Sigmoid colon (tissue), 7 donors: ENCODE results near the gene C1QTNF1. TPM values are rescaled to one million over a fixed set of nuclear protein-coding genes. Genes with fewer than 3 reads are reported as not detected.
A peak's percentile ranks its signal among the peaks of the same experiment; 100 is the strongest.

Experiments
- DNase-seq: peaks from one replicate; pipeline ENCODE4 v3.0.0-alpha.2; 2019
- H3K27ac ChIP-seq, 4 donors: fragments of 200-600 bp; sonication (generic); one replicate each; pipeline ENCODE4 v1.5.1; 2016 to 2019; ENCODE audit warnings: mild to moderate bottlenecking in 1 of 4
- H3K27me3 ChIP-seq, 3 donors: fragments of 200-600 bp; sonication (generic); one replicate each; pipeline ENCODE4 v1.5.1; 2019; ENCODE audit warnings: mild to moderate bottlenecking in 1 of 3
- H3K36me3 ChIP-seq, 4 donors: fragments of 200-600 bp; sonication (generic); one replicate each; pipeline ENCODE4 v1.5.1; 2016 to 2019
- H3K4me1 ChIP-seq, 4 donors: fragments of 200-600 bp; sonication (generic); one replicate each; pipeline ENCODE4 v1.5.1; 2017 to 2019
- H3K4me3 ChIP-seq, 4 donors: fragments of 200-600 bp; sonication (generic); one replicate each; pipeline ENCODE4 v1.5.1; 2017 to 2019; ENCODE audit warnings: mild to moderate bottlenecking in 2 of 4, moderate library complexity in 1 of 4
- H3K9me3 ChIP-seq, 4 donors: fragments of 200-600 bp in 3 of 4; sonication (generic) in 3 of 4; one replicate each; pipeline versions ENCODE4 v1.5.1 to v1.6.1; 2013 to 2019
- EP300 ChIP-seq, 4 donors: sonication (generic); formaldehyde crosslinking; IDR thresholded peaks; one replicate each; pipeline ENCODE4 v1.6.1; 2017; ENCODE audit warnings: antibody characterized with exemption in 4 of 4
- POLR2A ChIP-seq, 2 donors: fragments of 450-650 bp; IDR thresholded peaks; one replicate each; pipeline ENCODE4 v1.6.1; 2016; ENCODE audit warnings: antibody characterized with exemption in 2 of 2, mild to moderate bottlenecking in 2 of 2, moderate library complexity in 2 of 2
- POLR2AphosphoS5 ChIP-seq, 4 donors: sonication (generic); formaldehyde crosslinking; IDR thresholded peaks; one replicate each; pipeline ENCODE4 v1.6.1; 2017; ENCODE audit warnings: antibody characterized with exemption in 4 of 4
- WGBS, 2 donors: extraction: QIAGEN DNeasy Blood & Tissue Kit; methylation state at CpG; one replicate each; pipeline ENCODE4 v1.1.7; 2013; 5-methylcytosine and 5-hydroxymethylcytosine counted together
- intact Hi-C: fragments of 100-400 bp; cut with DNase I; formaldehyde crosslinking; loops from one replicate; pipeline ENCODE4 v1.15.1; 2023
- polyA plus RNA-seq, 3 donors: library from polyadenylated mRNA; stranded (reverse); fragments of 200-250 nt; gene quantifications; one replicate each; pipeline ENCODE4 v1.2.3, GENCODE V29; 2013
- total RNA-seq, 4 donors: library from RNA; depleted of rRNA; stranded (reverse); fragments of >200 nt; gene quantifications; one replicate each; pipeline ENCODE4 v1.1.0, GENCODE V29; 2016
- TF ChIP-seq, protein P1 (sequence below), 4 experiments: fragments of 450-650 bp in 3 of 4; fragments of 200-600 bp in 1 of 4; IDR thresholded peaks; one replicate each; pipeline ENCODE4 v1.5.1; 2016 to 2019; ENCODE audit warnings: antibody characterized with exemption in 4 of 4, mild to moderate bottlenecking in 3 of 4, moderate library complexity in 2 of 4
- donor health status: healthy with polysubstance abuse.
- donor health status: Bipolar disorder and iron deficiency.
- donor health status: healthy.

Gene C1QTNF1
- total and polyA plus RNA-seq, 7 donors, result 1.4 to 34.6 (median 23.9) TPM

DNA sequence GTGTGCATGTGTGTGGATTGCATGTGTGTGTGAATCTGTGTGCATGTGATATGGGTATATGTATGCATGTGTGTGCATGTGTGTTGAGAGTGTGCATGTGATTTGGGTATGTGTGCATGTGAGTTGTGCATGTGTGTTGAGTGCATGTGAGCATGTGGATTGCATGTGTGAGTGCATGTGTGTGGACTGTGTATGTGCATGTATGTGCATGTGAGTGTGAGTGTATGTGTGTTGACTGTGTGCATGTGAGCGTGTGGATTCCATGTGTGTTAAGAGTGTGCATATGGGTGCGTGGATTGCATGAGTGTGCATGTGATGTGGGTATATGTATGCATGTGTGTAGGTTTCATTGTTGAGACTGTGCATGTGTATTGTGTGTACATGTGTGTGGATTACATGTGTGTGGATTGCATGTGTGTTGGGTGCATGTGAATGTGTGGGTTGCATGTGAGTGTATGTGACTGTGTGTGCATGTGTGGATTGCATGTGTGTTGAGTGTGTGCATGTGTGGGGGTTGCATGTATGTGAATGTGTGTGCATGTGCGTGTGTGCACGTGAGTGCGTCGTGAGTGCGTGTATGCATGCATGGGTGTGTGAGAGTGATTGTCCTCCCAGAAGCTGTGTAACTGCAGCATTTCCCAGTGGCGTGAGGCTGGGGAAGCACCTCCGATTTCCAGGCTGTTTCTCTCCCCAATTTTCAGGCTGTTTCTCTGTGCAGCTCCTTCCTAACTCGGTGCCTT lies 19.4 kb downstream of the C1QTNF1 start:
- no peaks in the 10 kb centered on the region for H3K9me3 ChIP-seq
- H3K4me1 ChIP-seq, result peaks cover 0 to 15% (median 7%) of the 10 kb centered on the region in 4 donors
- H3K4me3 ChIP-seq, result no peak overlapping the region
- no peak overlapping the region for H3K27ac ChIP-seq
- intact Hi-C loops, result no loop called here
- no peak for TF ChIP-seq POLR2A (IDR thresholded peaks at IDR 0.05)
- TF ChIP-seq, protein P1, sequence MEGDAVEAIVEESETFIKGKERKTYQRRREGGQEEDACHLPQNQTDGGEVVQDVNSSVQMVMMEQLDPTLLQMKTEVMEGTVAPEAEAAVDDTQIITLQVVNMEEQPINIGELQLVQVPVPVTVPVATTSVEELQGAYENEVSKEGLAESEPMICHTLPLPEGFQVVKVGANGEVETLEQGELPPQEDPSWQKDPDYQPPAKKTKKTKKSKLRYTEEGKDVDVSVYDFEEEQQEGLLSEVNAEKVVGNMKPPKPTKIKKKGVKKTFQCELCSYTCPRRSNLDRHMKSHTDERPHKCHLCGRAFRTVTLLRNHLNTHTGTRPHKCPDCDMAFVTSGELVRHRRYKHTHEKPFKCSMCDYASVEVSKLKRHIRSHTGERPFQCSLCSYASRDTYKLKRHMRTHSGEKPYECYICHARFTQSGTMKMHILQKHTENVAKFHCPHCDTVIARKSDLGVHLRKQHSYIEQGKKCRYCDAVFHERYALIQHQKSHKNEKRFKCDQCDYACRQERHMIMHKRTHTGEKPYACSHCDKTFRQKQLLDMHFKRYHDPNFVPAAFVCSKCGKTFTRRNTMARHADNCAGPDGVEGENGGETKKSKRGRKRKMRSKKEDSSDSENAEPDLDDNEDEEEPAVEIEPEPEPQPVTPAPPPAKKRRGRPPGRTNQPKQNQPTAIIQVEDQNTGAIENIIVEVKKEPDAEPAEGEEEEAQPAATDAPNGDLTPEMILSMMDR (IDR thresholded peaks at IDR 0.05), result no peak
- no peak for TF ChIP-seq POLR2AphosphoS5 (IDR thresholded peaks at IDR 0.05)
- no peak for TF ChIP-seq EP300 (IDR thresholded peaks at IDR 0.05)
- H3K36me3 ChIP-seq, result peaks cover 0 to 11% (median 0%) of the 10 kb centered on the region in 4 donors
- DNase-seq, result peak; percentile 18
- WGBS, 2 donors, result 92 to 94% methylated on average over 10 of the region's 10 CpGs
- no peaks in the 10 kb centered on the region for H3K27me3 ChIP-seq

DNA sequence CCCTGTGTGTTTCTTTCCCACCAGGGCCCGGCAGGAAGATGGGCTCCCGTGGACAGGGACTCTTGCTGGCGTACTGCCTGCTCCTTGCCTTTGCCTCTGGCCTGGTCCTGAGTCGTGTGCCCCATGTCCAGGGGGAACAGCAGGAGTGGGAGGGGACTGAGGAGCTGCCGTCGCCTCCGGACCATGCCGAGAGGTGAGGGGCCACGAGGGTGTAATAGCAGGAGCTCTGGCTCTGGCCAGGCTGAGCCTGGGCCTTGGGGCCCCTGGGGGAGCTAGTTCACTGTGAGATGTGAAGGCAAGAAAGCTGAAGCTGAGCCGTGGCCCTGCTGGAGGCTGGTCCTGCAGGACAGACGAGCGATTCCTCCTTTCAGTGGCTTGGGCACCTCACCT lies 20.0 kb downstream of the C1QTNF1 start:
- no peaks in the 10 kb centered on the region for H3K27me3 ChIP-seq
- peak; percentile 61 for DNase-seq
- peaks cover 0 to 16% (median 2%) of the 10 kb centered on the region in 4 donors for H3K36me3 ChIP-seq
- no peaks in the 10 kb centered on the region for H3K9me3 ChIP-seq
- intact Hi-C loops, result no loop called here
- TF ChIP-seq, protein P1 (IDR thresholded peaks at IDR 0.05), result no peak
- no peak for TF ChIP-seq EP300 (IDR thresholded peaks at IDR 0.05)
- no peak for TF ChIP-seq POLR2A (IDR thresholded peaks at IDR 0.05)
- no peak for TF ChIP-seq POLR2AphosphoS5 (IDR thresholded peaks at IDR 0.05)
- WGBS, 2 donors, result 77 to 84% methylated on average over 12 of the region's 12 CpGs
- H3K4me3 ChIP-seq, result no peak overlapping the region
- H3K4me1 ChIP-seq, result peaks cover 0 to 15% (median 7%) of the 10 kb centered on the region in 4 donors
- H3K27ac ChIP-seq, result no peak overlapping the region

DNA sequence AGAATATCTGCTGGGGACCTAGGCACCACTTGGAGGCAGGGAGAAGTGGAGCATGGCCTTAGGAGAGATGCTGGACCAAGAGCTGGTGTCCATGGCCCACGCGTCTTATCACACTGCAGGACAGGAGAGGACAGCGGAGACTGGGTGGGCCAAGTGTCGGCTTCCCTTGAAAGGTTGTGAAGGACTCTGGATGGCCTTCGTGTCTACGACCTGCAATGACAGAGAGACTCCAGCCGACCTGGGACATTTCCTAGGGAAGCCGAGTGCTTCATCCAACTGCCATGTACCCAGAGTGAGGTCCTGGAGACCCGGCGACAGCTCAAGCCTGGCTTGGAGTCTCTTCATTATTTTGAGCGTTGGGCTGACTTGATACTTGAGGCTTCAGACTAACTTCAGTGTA lies 20.5 kb downstream of the C1QTNF1 start:
- WGBS, 2 donors, result 92 to 93% methylated on average over 11 of the region's 11 CpGs
- intact Hi-C loops, result no loop called here
- H3K9me3 ChIP-seq, result no peaks in the 10 kb centered on the region
- H3K4me1 ChIP-seq, result peaks cover 0 to 15% (median 7%) of the 10 kb centered on the region in 4 donors
- TF ChIP-seq EP300 (IDR thresholded peaks at IDR 0.05), result no peak
- no peak for TF ChIP-seq POLR2A (IDR thresholded peaks at IDR 0.05)
- no peak for TF ChIP-seq POLR2AphosphoS5 (IDR thresholded peaks at IDR 0.05)
- TF ChIP-seq, protein P1 (IDR thresholded peaks at IDR 0.05), result no peak
- no peak overlapping the region for H3K4me3 ChIP-seq
- no peak overlapping the region for H3K27ac ChIP-seq
- peak; percentile 44 for DNase-seq
- H3K27me3 ChIP-seq, result no peaks in the 10 kb centered on the region
- H3K36me3 ChIP-seq, result peaks cover 0 to 16% (median 2%) of the 10 kb centered on the region in 4 donors

DNA sequence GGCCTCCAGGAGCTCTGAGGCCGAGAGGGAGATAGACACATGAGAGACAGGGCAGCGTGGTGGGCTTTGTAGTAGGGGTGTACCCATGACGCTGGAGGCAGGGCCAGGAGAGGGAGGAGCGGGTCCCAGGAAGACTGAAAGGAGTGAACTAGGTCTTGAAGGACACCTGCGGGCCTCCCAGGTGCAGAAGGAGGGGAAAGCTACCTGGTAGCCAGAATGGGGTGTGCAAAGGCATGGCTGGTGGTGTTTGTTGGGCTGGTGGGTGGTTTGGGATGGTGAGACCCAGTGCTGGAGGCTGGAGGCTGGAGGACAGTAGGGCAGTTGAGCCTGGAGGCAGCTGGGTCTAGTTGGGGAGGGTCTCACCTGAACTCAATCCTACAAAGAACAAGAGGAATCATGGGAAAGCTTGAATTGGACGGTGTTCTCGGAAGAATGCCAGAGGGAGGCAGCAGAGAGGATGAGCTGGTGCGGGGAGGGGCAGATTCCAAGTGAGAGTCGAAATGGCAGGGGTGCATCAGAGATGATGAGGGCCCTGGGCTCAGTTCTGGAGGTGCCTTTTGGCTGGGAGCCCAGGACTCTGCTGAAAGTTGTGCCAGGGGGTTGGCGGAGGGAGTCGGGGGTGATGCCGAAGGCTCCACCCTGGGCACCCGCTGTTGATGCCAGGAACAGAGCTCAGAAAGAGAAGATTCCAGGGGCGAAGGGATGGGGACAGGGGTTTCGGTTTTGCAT lies 21.2 kb downstream of the C1QTNF1 start:
- TF ChIP-seq EP300 (IDR thresholded peaks at IDR 0.05) (no peak), POLR2A (IDR thresholded peaks at IDR 0.05) (no peak), POLR2AphosphoS5 (IDR thresholded peaks at IDR 0.05) (no peak)
- TF ChIP-seq, protein P1 (IDR thresholded peaks at IDR 0.05), result no peak
- WGBS, 2 donors, result 81 to 85% methylated on average over 15 of the region's 15 CpGs
- intact Hi-C loops, result no loop called here

More for the DNA sequence above, 21.2 kb downstream of the C1QTNF1 start:
- peak; percentile 61 for DNase-seq
- H3K36me3 ChIP-seq, result peaks cover 0 to 21% (median 2%) of the 10 kb centered on the region in 4 donors
- H3K27me3 ChIP-seq, result no peaks in the 10 kb centered on the region
- no peak overlapping the region for H3K27ac ChIP-seq
- H3K9me3 ChIP-seq, result no peaks in the 10 kb centered on the region
- no peak overlapping the region for H3K4me3 ChIP-seq
- peaks cover 0 to 15% (median 7%) of the 10 kb centered on the region in 4 donors for H3K4me1 ChIP-seq
